ENCODE measurements around the gene NUP54.

NUP54 gene

DNA sequence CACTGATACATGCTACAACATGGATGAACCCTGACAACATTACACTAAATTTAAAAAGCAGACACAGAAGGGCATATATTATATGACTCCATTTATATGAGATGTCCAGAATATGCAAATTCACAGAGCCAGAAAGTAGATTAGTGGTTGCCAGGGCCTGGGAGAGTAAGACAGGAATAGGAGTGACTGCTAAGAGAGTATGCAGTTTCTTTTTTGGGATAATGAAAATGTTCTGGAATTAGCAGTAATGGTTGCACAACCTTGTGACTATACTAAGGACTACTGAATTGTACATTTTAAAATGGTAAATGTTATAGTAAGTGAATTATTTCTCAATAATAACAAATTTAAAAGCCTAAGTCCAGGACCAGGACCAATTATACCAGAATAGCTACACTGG lies 29.5 kb upstream of the NUP54 start:
- DNase-seq (ENCODE audit: low read depth), result no peak
- TF ChIP-seq, protein P1, sequence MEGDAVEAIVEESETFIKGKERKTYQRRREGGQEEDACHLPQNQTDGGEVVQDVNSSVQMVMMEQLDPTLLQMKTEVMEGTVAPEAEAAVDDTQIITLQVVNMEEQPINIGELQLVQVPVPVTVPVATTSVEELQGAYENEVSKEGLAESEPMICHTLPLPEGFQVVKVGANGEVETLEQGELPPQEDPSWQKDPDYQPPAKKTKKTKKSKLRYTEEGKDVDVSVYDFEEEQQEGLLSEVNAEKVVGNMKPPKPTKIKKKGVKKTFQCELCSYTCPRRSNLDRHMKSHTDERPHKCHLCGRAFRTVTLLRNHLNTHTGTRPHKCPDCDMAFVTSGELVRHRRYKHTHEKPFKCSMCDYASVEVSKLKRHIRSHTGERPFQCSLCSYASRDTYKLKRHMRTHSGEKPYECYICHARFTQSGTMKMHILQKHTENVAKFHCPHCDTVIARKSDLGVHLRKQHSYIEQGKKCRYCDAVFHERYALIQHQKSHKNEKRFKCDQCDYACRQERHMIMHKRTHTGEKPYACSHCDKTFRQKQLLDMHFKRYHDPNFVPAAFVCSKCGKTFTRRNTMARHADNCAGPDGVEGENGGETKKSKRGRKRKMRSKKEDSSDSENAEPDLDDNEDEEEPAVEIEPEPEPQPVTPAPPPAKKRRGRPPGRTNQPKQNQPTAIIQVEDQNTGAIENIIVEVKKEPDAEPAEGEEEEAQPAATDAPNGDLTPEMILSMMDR (IDR thresholded peaks at IDR 0.05; ENCODE audit: control insufficient read depth, extremely low read depth, insufficient read depth), result no peak
- no peak overlapping the region for H3K4me3 ChIP-seq (ENCODE audit: low read depth, low read length)

DNA sequence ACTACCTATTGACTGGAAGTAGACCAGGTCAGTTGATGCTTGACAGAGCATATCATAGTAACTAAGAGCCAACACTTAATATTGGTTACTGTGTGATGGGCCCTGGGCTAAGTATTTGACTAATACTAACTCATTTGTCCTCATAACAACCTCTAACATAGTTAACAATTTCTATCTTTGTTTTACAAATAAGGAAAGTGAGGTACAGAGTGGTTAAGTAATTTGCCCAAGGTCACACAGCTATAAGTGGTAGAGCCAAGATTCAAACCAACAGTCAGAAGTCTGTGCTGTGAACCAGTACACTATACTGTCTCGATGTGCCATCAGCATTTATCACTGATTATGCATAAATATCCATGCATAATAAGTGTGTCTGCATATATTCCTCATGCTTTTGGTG lies 27.1 kb upstream of the NUP54 start:
- no peak overlapping the region for H3K4me3 ChIP-seq (ENCODE audit: low read depth, low read length)
- no peak for DNase-seq (ENCODE audit: low read depth)
- TF ChIP-seq, protein P1 (IDR thresholded peaks at IDR 0.05; ENCODE audit: control insufficient read depth, extremely low read depth, insufficient read depth), result no peak

DNA sequence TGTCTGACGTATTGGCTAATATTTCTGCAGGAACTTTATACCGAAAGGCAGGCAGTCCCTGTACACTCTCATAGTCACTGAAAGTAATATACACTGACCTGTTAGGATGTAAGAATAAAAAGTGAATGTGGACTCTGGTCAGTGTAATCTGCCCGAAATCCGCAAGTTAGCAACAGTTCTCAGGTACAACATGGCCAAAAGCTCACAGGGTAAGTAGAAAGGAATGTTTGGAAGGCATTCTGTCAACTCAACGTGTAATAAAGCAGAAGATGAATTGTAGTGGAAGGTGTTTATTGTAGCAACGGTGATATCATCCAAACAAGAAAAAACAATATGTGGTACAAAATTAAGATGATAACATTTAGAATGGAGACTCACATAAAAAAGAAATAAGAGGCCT lies 26.0 kb upstream of the NUP54 start:
- no peak overlapping the region for H3K4me3 ChIP-seq (ENCODE audit: low read depth, low read length)
- TF ChIP-seq, protein P1 (IDR thresholded peaks at IDR 0.05; ENCODE audit: control insufficient read depth, extremely low read depth, insufficient read depth), result no peak
- DNase-seq (ENCODE audit: low read depth), result no peak

DNA sequence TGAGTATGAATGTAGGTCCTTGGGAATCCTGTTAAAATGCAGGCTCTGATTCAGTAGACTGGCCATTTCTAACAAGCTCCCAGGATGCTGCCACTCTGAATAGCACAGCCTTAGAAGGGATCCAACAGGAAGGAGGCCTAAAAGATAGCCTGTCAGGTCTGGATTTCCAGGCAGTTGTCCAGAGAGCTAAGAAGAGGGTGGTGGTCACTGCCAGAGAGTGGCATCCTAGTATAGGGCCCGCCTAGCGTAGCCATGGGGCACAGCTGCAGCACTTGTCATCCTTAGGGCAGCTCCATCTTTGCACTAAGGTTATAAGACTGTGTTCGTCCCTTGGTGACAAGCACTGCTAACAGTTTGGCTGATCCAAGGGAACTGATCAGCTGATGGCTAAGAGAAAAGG lies 20.5 kb upstream of the NUP54 start:
- H3K4me3 ChIP-seq (ENCODE audit: low read depth, low read length), result no peak overlapping the region
- DNase-seq (ENCODE audit: low read depth), result no peak
- TF ChIP-seq, protein P1 (IDR thresholded peaks at IDR 0.05; ENCODE audit: control insufficient read depth, extremely low read depth, insufficient read depth), result no peak

DNA sequence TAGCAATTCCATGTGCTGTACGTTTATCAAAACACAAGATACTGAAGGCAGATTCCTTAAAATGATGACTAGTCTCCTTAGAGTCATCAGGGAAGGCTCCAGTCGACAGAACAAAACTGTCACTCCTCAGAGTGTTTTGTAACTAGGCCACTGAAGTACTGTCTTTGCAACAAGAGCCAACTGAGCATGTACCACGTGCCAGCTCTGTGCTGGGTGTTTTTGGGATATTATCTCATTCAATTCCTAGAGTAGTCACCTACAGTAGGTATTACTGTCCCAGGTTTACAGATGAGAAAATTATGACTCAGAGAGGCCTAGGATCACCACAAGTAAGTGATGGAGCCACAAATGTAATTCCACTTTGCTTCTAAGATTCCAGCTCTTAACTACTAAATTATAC lies 18.3 kb upstream of the NUP54 start:
- TF ChIP-seq, protein P1 (IDR thresholded peaks at IDR 0.05; ENCODE audit: control insufficient read depth, extremely low read depth, insufficient read depth), result no peak
- H3K4me3 ChIP-seq (ENCODE audit: low read depth, low read length), result no peak overlapping the region
- DNase-seq (ENCODE audit: low read depth), result no peak

DNA sequence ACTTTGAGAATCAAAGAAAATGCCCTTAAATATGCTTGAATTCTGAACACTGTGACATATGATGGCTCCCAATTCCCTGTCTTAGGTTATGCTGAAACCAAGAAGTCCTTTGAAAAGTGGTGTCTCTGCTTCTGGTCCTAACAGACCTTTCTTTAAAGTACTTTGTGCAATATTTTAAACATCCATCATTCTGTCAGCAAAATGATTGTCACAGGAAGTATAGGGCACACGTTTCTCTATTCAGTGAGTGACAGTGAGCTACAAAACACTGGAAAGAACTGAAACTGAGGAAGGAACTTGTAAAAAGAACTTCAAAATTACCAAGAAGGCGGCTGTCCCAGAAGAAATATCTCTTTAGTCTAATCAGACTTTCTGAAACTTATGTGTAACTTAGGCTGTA lies 12.2 kb upstream of the NUP54 start:
- H3K4me3 ChIP-seq (ENCODE audit: low read depth, low read length), result no peak overlapping the region
- TF ChIP-seq, protein P1 (IDR thresholded peaks at IDR 0.05; ENCODE audit: control insufficient read depth, extremely low read depth, insufficient read depth), result no peak
- no peak for DNase-seq (ENCODE audit: low read depth)

DNA sequence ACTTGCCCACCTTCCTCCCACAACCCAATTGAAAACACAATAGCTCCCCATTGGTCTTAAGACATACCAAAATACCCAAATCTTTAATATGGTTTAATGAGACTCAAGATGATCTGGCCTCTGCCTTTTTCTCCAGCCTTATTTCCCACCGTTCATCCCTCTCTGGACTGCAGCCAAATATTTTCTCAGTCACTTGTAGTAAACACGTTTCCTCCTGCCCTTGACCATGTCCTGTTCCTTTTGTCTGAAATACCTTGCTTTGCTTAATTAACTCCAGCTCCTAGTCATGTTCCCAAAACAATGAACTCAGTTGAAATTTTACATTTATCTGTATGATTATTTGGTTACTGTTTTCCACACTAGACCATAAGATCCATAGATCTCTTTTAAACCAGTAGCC lies 8.4 kb upstream of the NUP54 start:
- no peak for DNase-seq (ENCODE audit: low read depth)
- H3K4me3 ChIP-seq (ENCODE audit: low read depth, low read length), result no peak overlapping the region
- TF ChIP-seq, protein P1 (IDR thresholded peaks at IDR 0.05; ENCODE audit: control insufficient read depth, extremely low read depth, insufficient read depth), result no peak

Measured in LNCaP clone FGC (cell line).